ENCODE measurements around the gene PRSS38. TPM values are rescaled to one million over a fixed set of nuclear protein-coding genes. Genes with fewer than 3 reads are reported as not detected.

The PRSS38 gene
- total and polyA plus RNA-seq, 2 experiments from 2014 or later = not detected

GRCh38 chr1:227774821-227775661 lies 40.4 kb upstream of the PRSS38 start (continued):
- TF ChIP-seq CTCF (conservative IDR thresholded peaks at IDR 0.05; ENCODE audit: low read depth in 2 of 2) = no peak
- TF ChIP-seq NANOG (IDR thresholded peaks at IDR 0.05; ENCODE audit: borderline replicate concordance) = no peak
- no peak for TF ChIP-seq POLR2AphosphoS5 (IDR thresholded peaks at IDR 0.05; ENCODE audit: low read depth)
- no peak for TF ChIP-seq REST (IDR thresholded peaks at IDR 0.05; ENCODE audit: unreplicated experiment)
- no peak for TF ChIP-seq CREB1 (CRISPR knock-in tag; IDR thresholded peaks at IDR 0.05; ENCODE audit: low read depth)

- no peaks in the 10 kb centered on the region for H3F3A ChIP-seq (replicated peaks; ENCODE audit: low read depth)
- H3K79me2 ChIP-seq (replicated peaks; ENCODE audit: insufficient read depth) = no peaks in the 10 kb centered on the region
- no peaks in the 10 kb centered on the region for H3K4me1 ChIP-seq (ENCODE audit: insufficient read depth)
- TF ChIP-seq CREB1 (CRISPR knock-in tag; IDR thresholded peaks at IDR 0.05; ENCODE audit: low read depth) (no peak), ZNF114 (CRISPR knock-in tag; IDR thresholded peaks at IDR 0.05) (no peak), ZNF331 (CRISPR knock-in tag; IDR thresholded peaks at IDR 0.05; ENCODE audit: low read depth) (no peak), REST (IDR thresholded peaks at IDR 0.05; ENCODE audit: unreplicated experiment) (no peak), EZH2phosphoT487 (IDR thresholded peaks at IDR 0.05; ENCODE audit: unreplicated experiment) (no peak), CTCF (conservative IDR thresholded peaks at IDR 0.05; ENCODE audit: low read depth in 2 of 2) (no peak), STAT1 (IDR thresholded peaks at IDR 0.05; ENCODE audit: unreplicated experiment) (no peak), EZH2 (IDR thresholded peaks at IDR 0.05; ENCODE audit: low read depth, unreplicated experiment) (no peak)
- H3K27me3 Mint-ChIP-seq (ENCODE audit: insufficient read depth, low read depth, poor library complexity) = peaks cover 4% of the 10 kb centered on the region
- H3K9me2 ChIP-seq (ENCODE audit: insufficient read depth) = no peaks in the 10 kb centered on the region
- no peak overlapping the region for H3K4me3 ChIP-seq
- no peak overlapping the region for H3K4me2 ChIP-seq
- H3K36me3 ChIP-seq (ENCODE audit: insufficient read depth) = no peaks in the 10 kb centered on the region
- no peak for DNase-seq (ENCODE audit: low spot score)
- peaks cover 6% of the 10 kb centered on the region; the same call in 1 of the 2 replicates for H4K20me1 ChIP-seq (replicated peaks; ENCODE audit: insufficient read depth)
- H3K4me1 Mint-ChIP-seq = no peaks in the 10 kb centered on the region
- no peak for ATAC-seq
- no peak overlapping the region for H3K4me3 Mint-ChIP-seq
- H3K27me3 ChIP-seq (ENCODE audit: insufficient read depth) = no peaks in the 10 kb centered on the region
- H2AFZ ChIP-seq = no peak overlapping the region
- no peak overlapping the region for H3K27ac Mint-ChIP-seq
- no peak overlapping the region for H3K27ac ChIP-seq (ENCODE audit: low read depth)
- H3K9me3 Mint-ChIP-seq = no peaks in the 10 kb centered on the region
- no peaks in the 10 kb centered on the region for H3K36me3 Mint-ChIP-seq (ENCODE audit: low read depth)
These were observed 39.6 kb upstream of the PRSS38 start for GRCh38 chr1:227775841-227776240.
